HEK293 (cell line): ENCODE measurements around the gene SLC41A1.

Experiments
- CTCF ChIA-PET: fragments of 350-600 bp; formaldehyde crosslinking; extraction: SDS; loops from one replicate; lab custom pipeline; 2021; ENCODE audit warnings: antibody characterized with exemption; lab: Yijun Ruan, JAX
- POLR2A ChIA-PET: fragments of 300-600 bp; formaldehyde crosslinking; extraction: SDS; loops from one replicate; lab custom pipeline; 2020; ENCODE audit warnings: antibody characterized with exemption, inconsistent platforms; lab: Yijun Ruan, JAX
- H3K27ac ChIP-seq: fragments of 200-500 bp; sonication (Bioruptor generic); 2 replicates; pipeline ENCODE4 v1.5.1; 2014; ENCODE audit warnings: low read depth, low read length, control low read depth, inconsistent platforms; ENCODE audit errors: extremely low read depth
- H3K36me3 ChIP-seq, 2 experiments: fragments of 200-500 bp in 1 of 2; sonication (Bioruptor generic) in 1 of 2; 1 replicate in 1 of 2; 2 replicates in 1 of 2; pipeline ENCODE4 v1.5.1; 2014 to 2017; ENCODE audit warnings: inconsistent platforms in 2 of 2, low read length in 2 of 2; ENCODE audit not compliant: control insufficient read depth in 2 of 2, insufficient read depth in 1 of 2
- H3K4me1 ChIP-seq: fragments of 200-500 bp; sonication (Bioruptor generic); 2 replicates; pipeline ENCODE4 v1.5.1; 2014; ENCODE audit warnings: mild to moderate bottlenecking, low read length, inconsistent platforms; ENCODE audit not compliant: control insufficient read depth, insufficient read depth
- H3K4me3 ChIP-seq: 2 replicates; pipeline ENCODE4 v1.5.1; 2011; ENCODE audit warnings: low read depth, mild to moderate bottlenecking, control low read depth, low read length, moderate library complexity
- H3K9me3 ChIP-seq: fragments of 200-500 bp; sonication (Bioruptor generic); 2 replicates; pipeline ENCODE4 v1.5.1; 2014; ENCODE audit warnings: low read depth, low read length, inconsistent platforms; ENCODE audit not compliant: control insufficient read depth, insufficient read depth
- GLI4 ChIP-seq: fragments of 450-650 bp; formaldehyde crosslinking; IDR thresholded peaks from 2 replicates; pipeline ENCODE4 v1.5.1; 2016; ENCODE audit warnings: missing biosample characterization, missing genetic modification characterization
- GLIS2 ChIP-seq: fragments of 450-650 bp; formaldehyde crosslinking; IDR thresholded peaks from 2 replicates; pipeline ENCODE4 v1.5.1; 2016; ENCODE audit warnings: missing biosample characterization, missing genetic modification characterization
- KLF16 ChIP-seq: fragments of 450-650 bp; formaldehyde crosslinking; IDR thresholded peaks from 2 replicates; pipeline ENCODE4 v1.5.1; 2017; ENCODE audit warnings: missing biosample characterization, missing genetic modification characterization
- OVOL3 ChIP-seq: fragments of 450-650 bp; formaldehyde crosslinking; IDR thresholded peaks from 2 replicates; pipeline ENCODE4 v1.5.1; 2016; ENCODE audit warnings: missing biosample characterization, missing genetic modification characterization
- SP3 ChIP-seq: fragments of 450-650 bp; formaldehyde crosslinking; IDR thresholded peaks from 2 replicates; pipeline ENCODE4 v1.5.1; 2016; ENCODE audit warnings: missing biosample characterization, missing genetic modification characterization
- ZFP41 ChIP-seq: fragments of 450-650 bp; formaldehyde crosslinking; IDR thresholded peaks from 2 replicates; pipeline ENCODE4 v1.5.1; 2016; ENCODE audit warnings: missing biosample characterization, missing genetic modification characterization, borderline replicate concordance
- ZNF138 ChIP-seq: fragments of 450-650 bp; formaldehyde crosslinking; IDR thresholded peaks from 2 replicates; pipeline ENCODE4 v1.5.1; 2016; ENCODE audit warnings: missing biosample characterization, missing genetic modification characterization, borderline replicate concordance
- ZNF311 ChIP-seq: fragments of 450-650 bp; formaldehyde crosslinking; IDR thresholded peaks from 2 replicates; pipeline ENCODE4 v1.5.1; 2017; ENCODE audit warnings: missing biosample characterization, missing genetic modification characterization, borderline replicate concordance
- ZNF366 ChIP-seq: fragments of 450-650 bp; formaldehyde crosslinking; conservative IDR thresholded peaks from 2 replicates; pipeline ENCODE4 v1.5.1; 2016; ENCODE audit warnings: missing biosample characterization, missing genetic modification characterization
- ZNF398 ChIP-seq: fragments of 450-650 bp; formaldehyde crosslinking; IDR thresholded peaks from 2 replicates; pipeline ENCODE4 v1.5.1; 2017; ENCODE audit warnings: missing biosample characterization, missing genetic modification characterization
- ZNF426 ChIP-seq: fragments of 450-650 bp; formaldehyde crosslinking; IDR thresholded peaks from 2 replicates; pipeline ENCODE4 v1.5.1; 2017; ENCODE audit warnings: missing biosample characterization, missing genetic modification characterization, mild to moderate bottlenecking, inconsistent platforms, moderate library complexity
- ZNF48 ChIP-seq: fragments of 450-650 bp; formaldehyde crosslinking; IDR thresholded peaks from 2 replicates; pipeline ENCODE4 v1.5.1; 2016; ENCODE audit warnings: missing biosample characterization, missing genetic modification characterization
- ZNF549 ChIP-seq: fragments of 450-650 bp; IDR thresholded peaks from 2 replicates; pipeline ENCODE4 v1.5.1; 2018; ENCODE audit warnings: missing biosample characterization, missing genetic modification characterization, mild to moderate bottlenecking, inconsistent platforms, moderate library complexity
- ZNF561 ChIP-seq: fragments of 450-650 bp; IDR thresholded peaks from 2 replicates; pipeline ENCODE4 v1.5.1; 2018; ENCODE audit warnings: missing biosample characterization, missing genetic modification characterization, borderline replicate concordance
- ZNF654 ChIP-seq: fragments of 450-650 bp; formaldehyde crosslinking; IDR thresholded peaks from 2 replicates; pipeline ENCODE4 v1.5.1; 2016; ENCODE audit warnings: low read depth, missing biosample characterization, missing genetic modification characterization
- ZNF704 ChIP-seq: fragments of 450-650 bp; formaldehyde crosslinking; IDR thresholded peaks from 2 replicates; pipeline ENCODE4 v1.5.1; 2016; ENCODE audit warnings: missing biosample characterization, missing genetic modification characterization
- ZXDB ChIP-seq: fragments of 450-650 bp; formaldehyde crosslinking; IDR thresholded peaks from 2 replicates; pipeline ENCODE4 v1.5.1; 2016; ENCODE audit warnings: missing biosample characterization, missing genetic modification characterization
- TF ChIP-seq, protein P1 (sequence below): fragments of 450-650 bp; formaldehyde crosslinking; IDR thresholded peaks from 2 replicates; pipeline ENCODE4 v1.5.1; 2016; ENCODE audit warnings: missing biosample characterization, missing genetic modification characterization
- TF ChIP-seq, protein P2 (sequence below): fragments of 450-650 bp; formaldehyde crosslinking; IDR thresholded peaks from 2 replicates; pipeline ENCODE4 v1.5.1; 2016; ENCODE audit warnings: missing biosample characterization, missing genetic modification characterization, low read depth
- TF ChIP-seq, protein P3 (sequence below): IDR thresholded peaks from 2 replicates; pipeline ENCODE4 v1.6.1; 2011; ENCODE audit warnings: mild to moderate bottlenecking, low read depth, low read length, borderline replicate concordance
- TF ChIP-seq, protein P4 (sequence below): fragments of 450-650 bp; formaldehyde crosslinking; IDR thresholded peaks from 2 replicates; pipeline ENCODE4 v1.5.1; 2016; ENCODE audit warnings: missing biosample characterization, missing genetic modification characterization

The SLC41A1 gene

DNA sequence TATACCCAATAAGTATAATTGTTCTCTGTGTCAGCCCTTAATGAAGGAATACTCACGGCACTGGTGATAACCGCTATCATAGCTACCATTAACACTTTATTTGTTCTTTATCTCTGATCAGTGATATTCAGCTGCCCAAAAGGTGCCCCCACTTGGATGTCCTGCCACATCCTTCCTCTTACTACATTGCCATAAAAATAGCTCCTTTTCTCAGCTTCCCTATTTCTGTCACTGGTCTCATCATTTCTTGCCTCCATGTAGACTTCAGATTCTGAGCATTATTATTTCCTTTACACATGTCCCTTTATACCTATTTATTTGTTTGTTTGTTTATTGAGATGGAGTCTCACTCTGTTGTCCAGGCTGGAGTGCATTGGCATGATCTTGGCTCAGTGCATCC, 35.0 kb downstream of the SLC41A1 start (continued):
- TF ChIP-seq ZNF48 (tag by site-specific recombination) (no peak), ZNF549 (tag by site-specific recombination) (no peak), ZNF138 (tag by site-specific recombination) (no peak), ZFP41 (no peak), ZNF311 (tag by site-specific recombination) (no peak), OVOL3 (tag by site-specific recombination) (no peak)
- TF ChIP-seq, protein P1, sequence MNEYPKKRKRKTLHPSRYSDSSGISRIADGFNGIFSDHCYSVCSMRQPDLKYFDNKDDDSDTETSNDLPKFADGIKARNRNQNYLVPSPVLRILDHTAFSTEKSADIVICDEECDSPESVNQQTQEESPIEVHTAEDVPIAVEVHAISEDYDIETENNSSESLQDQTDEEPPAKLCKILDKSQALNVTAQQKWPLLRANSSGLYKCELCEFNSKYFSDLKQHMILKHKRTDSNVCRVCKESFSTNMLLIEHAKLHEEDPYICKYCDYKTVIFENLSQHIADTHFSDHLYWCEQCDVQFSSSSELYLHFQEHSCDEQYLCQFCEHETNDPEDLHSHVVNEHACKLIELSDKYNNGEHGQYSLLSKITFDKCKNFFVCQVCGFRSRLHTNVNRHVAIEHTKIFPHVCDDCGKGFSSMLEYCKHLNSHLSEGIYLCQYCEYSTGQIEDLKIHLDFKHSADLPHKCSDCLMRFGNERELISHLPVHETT (tag by site-specific recombination), result no peak

DNA sequence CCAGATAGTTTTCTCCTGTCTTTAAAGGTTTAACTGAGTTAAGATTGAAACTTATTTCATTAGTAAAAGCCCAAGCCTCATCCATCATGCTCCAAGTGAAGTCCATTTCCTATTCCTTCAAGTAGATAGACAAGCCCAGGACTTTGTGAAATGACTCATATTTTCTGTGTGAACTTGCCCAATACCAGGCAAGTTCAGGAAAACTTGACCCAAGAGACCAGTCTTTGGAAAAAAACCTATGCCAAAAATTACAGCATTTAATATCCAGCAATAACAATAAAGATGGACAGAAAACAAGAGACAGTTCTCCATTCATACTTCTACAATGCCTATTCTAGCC, 37.3 kb downstream of the SLC41A1 start:
- no peak overlapping the region for H3K27ac ChIP-seq
- peaks cover 0 to 3% of the 10 kb centered on the region in 2 experiments; a peak in 1 of 3 replicates for H3K36me3 ChIP-seq
- H3K9me3 ChIP-seq, result no peaks in the 10 kb centered on the region
- H3K4me1 ChIP-seq, result no peaks in the 10 kb centered on the region
- TF ChIP-seq ZNF654 (no peak), ZNF366 (tag by site-specific recombination) (0 out of 2 replicates have a peak, but pooled peaks have one; percentile 11)
- ChIA-PET CTCF (interaction anchor here (0.8 to 3.3 kb wide), 4 partner anchors 16 to 637 kb away, joined by 3 to 14 read pairs (median 4); no protein-coding TSS in a partner anchor), POLR2A (interaction anchor here (1.3 to 2.0 kb wide), 4 partner anchors 9 to 29 kb away, joined by 3 to 10 read pairs (median 6); partner anchors contain the start of gene NUCKS1)
- no peak overlapping the region; the same call in 1 of the 2 replicates for H3K4me3 ChIP-seq

- Histone ChIP-seq H3K4me3 (peak within 1 kb of the TSS; percentile 70), H3K27ac (no peak within 1 kb of the TSS; the same call in 1 of the 2 replicates)
- POLR2A ChIA-PET, result interaction anchor here (0.6 to 2.0 kb wide), 5 partner anchors 9 to 73 kb away, joined by 3 to 10 read pairs (median 5); partner anchors contain the start of gene NUCKS1
- TF ChIP-seq SP3 (tag by site-specific recombination) (peak; percentile 51; the same call in 1 of the 2 replicates), ZNF704 (tag by site-specific recombination) (no peak), KLF16 (peak; percentile 55; the same call in 1 of the 2 replicates), ZNF561 (peak; percentile 52; the same call in 1 of the 2 replicates), ZNF398 (peak; percentile 40; the same call in 1 of the 2 replicates), ZXDB (peak; percentile 56; the same call in 1 of the 2 replicates), GLI4 (tag by site-specific recombination) (no peak), ZNF426 (no peak), GLIS2 (tag by site-specific recombination) (peak; percentile 73; the same call in 1 of the 2 replicates)
- TF ChIP-seq, protein P2, sequence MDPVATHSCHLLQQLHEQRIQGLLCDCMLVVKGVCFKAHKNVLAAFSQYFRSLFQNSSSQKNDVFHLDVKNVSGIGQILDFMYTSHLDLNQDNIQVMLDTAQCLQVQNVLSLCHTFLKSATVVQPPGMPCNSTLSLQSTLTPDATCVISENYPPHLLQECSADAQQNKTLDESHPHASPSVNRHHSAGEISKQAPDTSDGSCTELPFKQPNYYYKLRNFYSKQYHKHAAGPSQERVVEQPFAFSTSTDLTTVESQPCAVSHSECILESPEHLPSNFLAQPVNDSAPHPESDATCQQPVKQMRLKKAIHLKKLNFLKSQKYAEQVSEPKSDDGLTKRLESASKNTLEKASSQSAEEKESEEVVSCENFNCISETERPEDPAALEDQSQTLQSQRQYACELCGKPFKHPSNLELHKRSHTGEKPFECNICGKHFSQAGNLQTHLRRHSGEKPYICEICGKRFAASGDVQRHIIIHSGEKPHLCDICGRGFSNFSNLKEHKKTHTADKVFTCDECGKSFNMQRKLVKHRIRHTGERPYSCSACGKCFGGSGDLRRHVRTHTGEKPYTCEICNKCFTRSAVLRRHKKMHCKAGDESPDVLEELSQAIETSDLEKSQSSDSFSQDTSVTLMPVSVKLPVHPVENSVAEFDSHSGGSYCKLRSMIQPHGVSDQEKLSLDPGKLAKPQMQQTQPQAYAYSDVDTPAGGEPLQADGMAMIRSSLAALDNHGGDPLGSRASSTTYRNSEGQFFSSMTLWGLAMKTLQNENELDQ (tag by site-specific recombination), result no peak
- TF ChIP-seq, protein P3, sequence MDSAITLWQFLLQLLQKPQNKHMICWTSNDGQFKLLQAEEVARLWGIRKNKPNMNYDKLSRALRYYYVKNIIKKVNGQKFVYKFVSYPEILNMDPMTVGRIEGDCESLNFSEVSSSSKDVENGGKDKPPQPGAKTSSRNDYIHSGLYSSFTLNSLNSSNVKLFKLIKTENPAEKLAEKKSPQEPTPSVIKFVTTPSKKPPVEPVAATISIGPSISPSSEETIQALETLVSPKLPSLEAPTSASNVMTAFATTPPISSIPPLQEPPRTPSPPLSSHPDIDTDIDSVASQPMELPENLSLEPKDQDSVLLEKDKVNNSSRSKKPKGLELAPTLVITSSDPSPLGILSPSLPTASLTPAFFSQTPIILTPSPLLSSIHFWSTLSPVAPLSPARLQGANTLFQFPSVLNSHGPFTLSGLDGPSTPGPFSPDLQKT, result no peak
- TF ChIP-seq, protein P4, sequence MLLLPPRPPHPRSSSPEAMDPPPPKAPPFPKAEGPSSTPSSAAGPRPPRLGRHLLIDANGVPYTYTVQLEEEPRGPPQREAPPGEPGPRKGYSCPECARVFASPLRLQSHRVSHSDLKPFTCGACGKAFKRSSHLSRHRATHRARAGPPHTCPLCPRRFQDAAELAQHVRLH (tag by site-specific recombination), result peak; percentile 91
Measured at GRCh38 chr1:205775015-205775716, 37.8 kb downstream of the SLC41A1 start, which contains the start of gene RAB29. Gene RAB29 (minus strand): TSS chr1:205775482. CDS start chr1:205774956, 526 bp downstream.

More at GRCh38 chr1:205775015-205775716, 37.8 kb downstream of the SLC41A1 start, which contains the start of gene RAB29:
- peaks cover 0 to 8% of the 10 kb centered on the region in 2 experiments; a peak in 1 of 3 replicates for H3K36me3 ChIP-seq
- H3K9me3 ChIP-seq, result no peaks in the 10 kb centered on the region
- CTCF ChIA-PET, result interaction anchor here (1.2 to 3.3 kb wide), 5 partner anchors 17 to 202 kb away, joined by 3 to 14 read pairs (median 5); no protein-coding TSS in a partner anchor
- H3K4me1 ChIP-seq, result no peaks in the 10 kb centered on the region
